HEK293 (cell line): ENCODE results near the gene NAIF1.

Experiments used
- CTCF ChIP-seq: fragments of 450-650 bp; formaldehyde crosslinking; IDR thresholded peaks from 2 replicates; pipeline ENCODE4 v1.5.1; 2016; ENCODE audit warnings: missing biosample characterization, missing genetic modification characterization
- KLF16 ChIP-seq: fragments of 450-650 bp; formaldehyde crosslinking; IDR thresholded peaks from 2 replicates; pipeline ENCODE4 v1.5.1; 2017; ENCODE audit warnings: missing biosample characterization, missing genetic modification characterization
- KLF9 ChIP-seq: fragments of 450-650 bp; formaldehyde crosslinking; IDR thresholded peaks from 2 replicates; pipeline ENCODE4 v1.5.1; 2016; ENCODE audit warnings: missing biosample characterization, missing genetic modification characterization, low read depth
- ZBTB10 ChIP-seq: fragments of 450-650 bp; formaldehyde crosslinking; IDR thresholded peaks from 2 replicates; pipeline ENCODE4 v1.5.1; 2016; ENCODE audit warnings: missing biosample characterization, missing genetic modification characterization
- ZEB2 ChIP-seq: fragments of 450-650 bp; formaldehyde crosslinking; IDR thresholded peaks from 2 replicates; pipeline ENCODE4 v1.5.1; 2016; ENCODE audit warnings: missing biosample characterization, missing genetic modification characterization
- ZNF211 ChIP-seq: fragments of 450-650 bp; formaldehyde crosslinking; IDR thresholded peaks from 2 replicates; pipeline ENCODE4 v1.5.1; 2016; ENCODE audit warnings: low read depth, missing biosample characterization, missing genetic modification characterization
- ZNF239 ChIP-seq: fragments of 450-650 bp; formaldehyde crosslinking; IDR thresholded peaks from 2 replicates; pipeline ENCODE4 v1.5.1; 2016; ENCODE audit warnings: missing biosample characterization, missing genetic modification characterization
- ZNF530 ChIP-seq: fragments of 450-650 bp; formaldehyde crosslinking; IDR thresholded peaks from 2 replicates; pipeline ENCODE4 v1.5.1; 2016; ENCODE audit warnings: low read depth, missing biosample characterization, missing genetic modification characterization

GRCh38 chr9:128115187-128116103 lies 48.3 kb upstream of the NAIF1 start:
- TF ChIP-seq CTCF (tag by site-specific recombination) (no peak), ZNF530 (tag by site-specific recombination) (no peak), KLF9 (tag by site-specific recombination) (no peak), ZBTB10 (no peak), ZNF239 (tag by site-specific recombination) (no peak), ZNF211 (tag by site-specific recombination) (no peak), KLF16 (tag by site-specific recombination) (no peak), ZEB2 (tag by site-specific recombination) (no peak)
